HG02623 (cell line): ENCODE measurements around the gene PIK3IP1.

ENCODE experiments used
- ATAC-seq: cut with Tn5 transposase; IDR thresholded peaks from one replicate; pipeline ENCODE4 v1.9.1; 2021; ENCODE audit warnings: moderate library complexity; ENCODE audit not compliant: unreplicated experiment

The PIK3IP1 gene

GRCh38 chr22:31281733-31282132 lies 10.6 kb downstream of the PIK3IP1 start:
- ATAC-seq, result no peak

GRCh38 chr22:31279821-31280505 lies 12.3 kb downstream of the PIK3IP1 start:
- ATAC-seq, result no peak

GRCh38 chr22:31279327-31279669 lies 13.0 kb downstream of the PIK3IP1 start:
- no peak for ATAC-seq

GRCh38 chr22:31278626-31279326 lies 13.5 kb downstream of the PIK3IP1 start:
- no peak for ATAC-seq

GRCh38 chr22:31278151-31278621 lies 14.1 kb downstream of the PIK3IP1 start:
- ATAC-seq, result no peak

- ATAC-seq, result no peak
Measured at GRCh38 chr22:31277741-31278140, 14.5 kb downstream of the PIK3IP1 start.

- no peak for ATAC-seq
Measured at GRCh38 chr22:31276426-31277167, 15.7 kb downstream of the PIK3IP1 start.

- no peak for ATAC-seq
Measured at GRCh38 chr22:31275576-31275975, 16.7 kb downstream of the PIK3IP1 start.

- no peak for ATAC-seq
Measured at GRCh38 chr22:31275018-31275417, 17.3 kb downstream of the PIK3IP1 start.

GRCh38 chr22:31274017-31274416 lies 18.3 kb downstream of the PIK3IP1 start:
- no peak for ATAC-seq

GRCh38 chr22:31272522-31273446 lies 19.5 kb downstream of the PIK3IP1 start:
- ATAC-seq, result no peak

- ATAC-seq, result no peak
Measured at GRCh38 chr22:31271485-31271884, 20.8 kb downstream of the PIK3IP1 start.

GRCh38 chr22:31271026-31271425 lies 21.3 kb downstream of the PIK3IP1 start:
- ATAC-seq, result no peak

GRCh38 chr22:31269892-31270579 lies 22.3 kb downstream of the PIK3IP1 start:
- ATAC-seq, result no peak

GRCh38 chr22:31268281-31268680 lies 24.0 kb downstream of the PIK3IP1 start:
- ATAC-seq, result no peak

- ATAC-seq, result no peak
Measured at GRCh38 chr22:31263896-31264640, 28.2 kb downstream of the PIK3IP1 start.

GRCh38 chr22:31262312-31263133 lies 29.8 kb downstream of the PIK3IP1 start:
- no peak for ATAC-seq

- no peak for ATAC-seq
Measured at GRCh38 chr22:31260474-31260856, 31.8 kb downstream of the PIK3IP1 start.
